Activated CD8-positive, alpha-beta memory T cell treated with anti-CD3 and anti-CD28 coated beads for 24 hours (primary cell): Measurements from ENCODE around the gene EPHA4.

ENCODE experiments used
- DNase-seq: peaks from one replicate; pipeline ENCODE4 v3.0.0-alpha.2; 2020

Gene EPHA4

DNA sequence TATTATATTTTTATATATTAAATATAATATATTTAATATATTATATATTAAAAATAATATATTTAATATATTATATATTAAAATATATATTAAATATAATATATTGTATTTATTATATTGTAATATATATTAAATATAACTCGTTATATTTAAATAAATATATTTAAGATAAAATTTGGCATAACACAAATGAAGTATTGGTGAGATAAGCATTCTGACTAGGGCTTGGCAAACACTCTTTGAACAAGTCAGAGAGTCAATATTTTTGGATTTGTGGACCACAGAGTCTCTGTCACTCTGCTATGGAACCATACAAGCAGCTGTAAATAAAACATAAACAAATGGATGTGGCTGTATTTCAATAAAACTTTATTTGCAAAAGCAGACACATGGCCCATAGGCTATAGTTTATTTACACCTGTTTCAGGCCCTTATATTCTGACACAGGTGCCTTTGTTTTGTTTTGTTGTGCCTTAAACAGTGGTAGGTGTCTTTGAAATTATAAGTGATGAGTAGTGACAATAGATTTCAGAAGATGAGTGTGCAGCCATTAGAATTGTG, 190.1 kb downstream of the EPHA4 start:
- DNase-seq = no peak

- no peak for DNase-seq
Observed at GRCh38 chr2:221380686-221381085, 191.4 kb downstream of the EPHA4 start.

GRCh38 chr2:221380062-221380461, 192.0 kb downstream of the EPHA4 start:
- DNase-seq = no peak

DNA sequence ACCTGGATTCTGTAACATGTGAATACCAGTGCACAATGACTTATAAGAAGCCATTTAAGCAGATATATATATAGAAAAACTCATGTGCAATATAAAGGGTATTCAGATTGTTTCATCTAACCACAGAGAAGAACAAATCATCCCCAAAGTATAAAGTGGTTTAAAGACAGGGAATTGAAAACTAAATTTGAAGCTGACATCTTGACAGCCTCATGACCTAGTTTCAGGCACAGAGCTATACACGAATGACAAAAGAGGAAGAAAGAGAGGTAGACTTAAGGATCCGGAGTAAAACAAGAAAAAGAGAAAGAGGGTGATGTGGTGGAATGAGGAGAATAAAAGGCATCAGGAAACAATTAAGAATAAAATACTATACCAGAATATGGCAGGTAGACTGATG, 194.5 kb downstream of the EPHA4 start:
- DNase-seq = no peak

- no peak for DNase-seq
Observed at GRCh38 chr2:221377066-221377465, 195.0 kb downstream of the EPHA4 start.

DNA sequence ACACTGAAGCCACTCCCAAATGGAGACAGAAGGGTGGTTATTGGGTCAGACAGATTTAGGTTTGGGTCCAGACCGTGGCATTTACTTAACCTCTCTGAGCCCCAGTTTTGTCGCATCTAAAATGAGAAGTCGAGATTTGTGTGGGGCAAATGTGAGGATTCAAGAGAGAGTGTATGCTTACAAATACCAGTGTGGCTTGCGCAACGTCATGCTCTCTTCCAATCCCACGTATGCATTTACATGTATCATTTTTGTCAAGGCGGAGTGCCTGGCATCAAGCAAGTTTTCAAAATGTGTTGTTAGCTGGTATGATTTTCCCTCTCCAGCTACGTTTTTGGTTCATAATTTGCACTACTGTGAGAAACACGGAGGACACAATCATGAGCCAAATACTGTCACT, 197.9 kb downstream of the EPHA4 start:
- DNase-seq = no peak

DNA sequence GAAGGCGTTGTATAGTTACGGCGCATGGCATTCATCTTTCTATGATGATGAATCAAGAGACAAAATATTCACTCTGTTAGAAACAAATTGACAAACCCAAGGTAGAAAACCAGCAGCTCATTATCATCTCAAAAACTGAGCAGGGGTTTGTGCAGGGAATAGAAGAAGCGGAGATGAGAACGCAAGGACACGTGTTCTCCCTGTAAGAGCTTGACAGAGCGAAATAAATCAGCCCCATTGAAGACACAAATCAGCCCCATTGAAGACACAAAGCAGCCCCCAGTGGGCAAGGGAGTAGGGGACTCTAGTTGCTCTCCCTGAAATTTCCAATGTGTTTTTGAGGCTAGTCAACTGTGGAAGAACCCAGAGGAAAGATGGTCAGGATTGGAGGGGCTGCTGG, 199.2 kb downstream of the EPHA4 start:
- DNase-seq = no peak

GRCh38 chr2:221372159-221372884, 199.8 kb downstream of the EPHA4 start:
- DNase-seq = no peak

DNA sequence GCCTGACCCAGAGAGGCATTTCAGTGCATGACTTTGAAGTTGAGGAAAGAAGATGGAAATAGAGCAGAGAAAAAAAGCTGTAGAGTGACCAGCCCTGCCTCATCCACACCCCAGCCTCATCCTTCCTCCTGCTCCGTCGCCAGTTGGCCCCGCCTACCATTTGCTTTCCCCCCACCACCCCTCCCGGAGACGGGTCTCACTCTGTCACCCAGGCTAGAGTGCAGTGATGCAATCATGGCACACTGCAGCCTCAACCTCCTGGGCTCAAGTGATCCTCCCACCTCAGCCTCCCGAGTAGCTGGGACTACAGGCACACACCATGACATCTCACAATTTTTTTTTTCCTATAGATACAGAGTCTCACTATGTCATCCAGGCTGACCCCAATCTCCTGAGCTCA, 200.8 kb downstream of the EPHA4 start:
- DNase-seq = no peak

- DNase-seq = no peak
Observed at GRCh38 chr2:221370857-221371211, 201.3 kb downstream of the EPHA4 start.

DNA sequence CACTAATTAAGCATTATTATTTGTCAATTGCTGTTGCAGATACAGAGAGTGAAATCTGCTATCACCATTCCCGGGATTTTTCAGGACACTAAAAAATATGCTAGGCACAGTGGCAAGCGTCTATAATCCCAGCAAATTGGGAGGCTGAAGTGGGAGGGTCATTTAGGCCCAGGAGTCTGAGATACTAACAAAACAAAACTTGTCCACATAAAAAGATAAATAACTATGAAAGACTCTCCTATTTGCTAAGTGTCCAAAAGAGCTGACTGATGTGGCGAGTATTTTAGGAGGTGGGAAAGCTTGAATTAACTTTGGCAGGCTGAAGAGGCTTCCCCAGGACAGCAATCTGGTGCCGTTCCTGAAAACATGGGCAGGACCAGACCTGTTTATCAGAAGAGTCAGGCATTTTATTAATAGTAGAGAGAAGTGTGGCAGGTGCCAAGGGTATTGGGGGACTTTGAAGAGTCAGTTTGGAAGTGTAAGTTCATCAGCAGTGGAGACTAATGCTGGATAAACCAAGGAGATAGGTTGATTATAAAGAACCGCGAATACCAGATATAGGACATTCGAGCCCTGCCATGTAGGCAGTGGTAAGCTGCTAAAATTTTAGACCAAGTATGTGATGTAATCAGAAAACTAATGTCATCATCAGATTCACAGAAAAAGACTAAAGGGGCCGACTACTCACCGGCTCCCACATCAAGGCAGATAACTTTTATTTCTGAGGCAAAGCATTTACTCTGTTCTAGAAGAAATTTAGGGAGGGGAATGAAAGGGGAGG, 201.8 kb downstream of the EPHA4 start:
- DNase-seq = no peak
